Hypothalamus (tissue), 51 donors: ENCODE results near the gene ACTL6B.

Experiments
- DNase-seq, 51 donors: peaks; one replicate each; lab custom pipeline; 2025; lab: John Stamatoyannopoulos, UW

The ACTL6B gene

GRCh38 chr7:100604028-100604975, 51.9 kb downstream of the ACTL6B start:
- peak in 36 of 51 donors; percentile 4 to 63 (median 28) for DNase-seq

GRCh38 chr7:100603726-100604027, 52.6 kb downstream of the ACTL6B start:
- DNase-seq = no peak

DNA sequence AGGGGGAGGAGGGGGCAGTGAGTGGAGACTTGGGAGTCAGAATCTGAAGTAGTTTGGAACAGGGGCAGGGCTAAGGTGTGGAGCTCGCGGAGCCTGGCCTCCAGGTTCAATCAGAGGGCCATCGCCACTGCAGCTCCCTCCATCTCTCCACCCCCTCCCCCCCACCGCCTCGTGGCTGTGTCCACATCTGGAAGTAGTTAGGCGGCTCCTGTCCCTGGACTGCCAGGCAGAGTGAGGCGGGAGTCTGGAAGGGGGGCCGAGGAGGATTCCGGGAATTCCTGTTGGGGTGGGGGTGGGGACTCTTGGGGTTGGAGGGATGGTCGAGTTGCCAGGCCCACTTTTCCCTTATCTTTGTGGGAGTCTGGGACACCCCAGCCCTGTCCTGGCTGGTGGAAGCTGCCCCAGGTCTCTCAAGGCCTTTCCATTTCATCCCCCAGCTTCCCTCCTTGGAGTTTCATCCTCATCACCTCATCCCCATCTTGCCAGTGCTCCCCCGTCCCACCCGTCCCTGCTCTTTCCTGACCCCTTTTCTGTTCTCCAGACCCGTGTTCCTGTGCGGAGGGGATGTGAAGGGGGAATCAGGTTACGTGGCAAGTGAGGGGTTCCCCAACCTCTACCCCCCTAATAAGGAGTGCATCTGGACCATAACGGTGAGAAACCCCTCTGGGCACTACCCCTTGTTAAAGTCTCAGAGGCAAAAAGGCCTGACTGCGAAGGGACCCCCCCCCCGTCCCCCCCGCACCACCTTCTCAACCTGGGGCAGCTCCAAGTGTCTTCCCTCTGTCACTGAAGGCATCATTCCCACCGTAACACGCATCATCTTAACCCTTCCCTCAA, 53.1 kb downstream of the ACTL6B start:
- DNase-seq = peak in 1 of 51 donors; percentile 17

DNA sequence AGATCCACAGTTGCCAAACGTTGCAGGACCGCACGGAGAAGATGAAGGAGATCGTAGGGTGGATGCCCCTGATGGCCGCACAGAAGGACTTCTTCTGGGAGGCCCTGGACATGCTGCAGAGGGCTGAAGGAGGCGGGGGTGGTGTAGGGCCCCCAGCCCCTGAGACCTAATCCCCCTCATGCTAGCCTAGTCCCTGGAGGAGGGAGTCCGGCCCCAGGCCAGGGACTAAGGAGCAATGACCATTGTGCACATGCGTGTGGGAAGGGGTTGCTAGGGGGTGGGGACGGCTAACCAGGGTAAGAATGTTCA, 55.6 kb downstream of the ACTL6B start:
- DNase-seq = no peak

GRCh38 chr7:100599911-100600729, 56.1 kb downstream of the ACTL6B start:
- no peak for DNase-seq

DNA sequence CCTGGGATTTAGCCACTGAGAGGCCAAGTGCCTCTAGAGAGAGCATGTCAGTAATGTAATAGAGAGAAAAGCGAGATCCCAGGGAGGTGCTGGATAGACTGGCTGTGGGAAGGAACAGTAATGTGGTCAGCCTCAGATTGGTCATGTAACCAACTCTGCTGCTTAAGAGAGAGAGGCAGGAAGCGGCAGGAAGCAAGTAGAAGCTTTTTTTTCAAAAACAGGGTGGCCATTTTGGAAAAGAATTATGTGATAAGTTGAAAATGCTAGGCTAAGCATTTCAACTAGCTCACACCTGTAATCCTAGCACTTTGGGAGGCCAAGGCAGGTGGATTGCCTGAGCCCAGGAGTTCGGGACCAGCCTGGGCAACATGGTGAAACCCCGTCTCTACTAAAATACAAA, 57.8 kb downstream of the ACTL6B start:
- no peak for DNase-seq

DNA sequence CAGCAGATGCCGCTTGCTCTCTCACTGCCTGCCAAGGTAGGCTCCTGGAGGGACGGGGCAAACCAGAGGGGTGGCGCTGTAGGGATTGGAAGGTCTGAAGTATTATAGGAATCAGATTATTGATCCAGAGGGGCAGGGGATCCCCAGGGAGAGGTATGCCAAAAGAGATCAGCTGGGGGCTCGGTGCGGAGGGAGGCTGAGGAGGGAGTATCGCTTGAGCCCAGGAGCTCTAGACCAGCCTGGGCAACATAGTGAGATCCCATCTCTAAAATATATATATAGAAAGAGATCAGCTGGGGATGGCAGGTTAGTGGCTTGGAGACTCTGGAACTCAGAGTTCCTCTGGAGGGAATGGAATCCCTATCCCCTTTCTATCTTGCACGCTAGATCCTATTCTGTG, 61.1 kb downstream of the ACTL6B start:
- no peak for DNase-seq
